NB4 (cell line): ENCODE data around the gene HPSE.

Experiments
- DNase-seq: peaks from one replicate; pipeline ENCODE4 v3.0.0; 2010; ENCODE audit warnings: low read depth
- H3K4me3 ChIP-seq: one replicate; pipeline ENCODE4 v1.5.1; 2011; ENCODE audit warnings: mild to moderate bottlenecking, low read depth, low read length, moderate library complexity
- CTCF ChIP-seq: IDR thresholded peaks from one replicate; pipeline ENCODE4 v1.5.1; 2012; ENCODE audit warnings: low read depth, low read length
- MAX ChIP-seq: IDR thresholded peaks from 2 replicates; pipeline ENCODE4 v1.6.1; 2011; ENCODE audit warnings: low read depth, low read length
- MYC ChIP-seq: IDR thresholded peaks from 2 replicates; pipeline ENCODE4 v1.6.1; 2011; ENCODE audit warnings: low read depth, low read length
- POLR2A ChIP-seq: IDR thresholded peaks from 2 replicates; pipeline ENCODE4 v1.6.1; 2011; ENCODE audit warnings: mild to moderate bottlenecking; ENCODE audit not compliant: insufficient read length; ENCODE audit errors: extremely low read depth

Gene HPSE

GRCh38 chr4:83323136-83323535, 11.5 kb downstream of the HPSE start:
- TF ChIP-seq POLR2A (no peak), MYC (no peak), MAX (no peak), CTCF (no peak)
- no peak for DNase-seq
- no peak overlapping the region for H3K4me3 ChIP-seq

GRCh38 chr4:83320548-83320947, 14.1 kb downstream of the HPSE start:
- TF ChIP-seq POLR2A = no peak
- no peak for TF ChIP-seq MAX
- no peak for TF ChIP-seq MYC
- TF ChIP-seq CTCF = no peak
- H3K4me3 ChIP-seq = no peak overlapping the region
- peak; percentile 95 for DNase-seq

GRCh38 chr4:83318666-83319065, 16.0 kb downstream of the HPSE start:
- TF ChIP-seq MAX = no peak
- DNase-seq = peak; percentile 28
- no peak overlapping the region for H3K4me3 ChIP-seq

- no peak for DNase-seq
- TF ChIP-seq POLR2A (no peak), MYC (no peak), CTCF (no peak), MAX (no peak)
- no peak overlapping the region for H3K4me3 ChIP-seq
Observed at GRCh38 chr4:83317671-83318070, 17.0 kb downstream of the HPSE start.

GRCh38 chr4:83316459-83317165, 18.0 kb downstream of the HPSE start:
- DNase-seq = peak; percentile 84
- H3K4me3 ChIP-seq = no peak overlapping the region
- no peak for TF ChIP-seq MAX
- no peak for TF ChIP-seq CTCF
- TF ChIP-seq MYC = no peak
- no peak for TF ChIP-seq POLR2A

- DNase-seq = no peak
- no peak for TF ChIP-seq CTCF
- TF ChIP-seq MAX = no peak
- TF ChIP-seq MYC = no peak
- no peak for TF ChIP-seq POLR2A
- no peak overlapping the region for H3K4me3 ChIP-seq
Observed at GRCh38 chr4:83315341-83315870, 19.2 kb downstream of the HPSE start.
